GM21786 (cell line): ENCODE results near the gene SHB.
A peak's percentile ranks its signal among the peaks of the same experiment; 100 is the strongest.

Source experiments
- ATAC-seq: cut with Tn5 transposase; IDR thresholded peaks from one replicate; pipeline ENCODE4 v1.9.1; 2021; ENCODE audit not compliant: unreplicated experiment

The SHB gene

GRCh38 chr9:37994639-37995347 is 74.2 kb downstream of the SHB start:
- ATAC-seq, result peak; percentile 72

GRCh38 chr9:37992924-37993349 is 76.1 kb downstream of the SHB start:
- no peak for ATAC-seq

- no peak for ATAC-seq
Observed at GRCh38 chr9:37990404-37991015, 78.5 kb downstream of the SHB start.

GRCh38 chr9:37989701-37990100 is 79.3 kb downstream of the SHB start:
- no peak for ATAC-seq

- ATAC-seq, result no peak
Observed at GRCh38 chr9:37988602-37989001, 80.4 kb downstream of the SHB start.

GRCh38 chr9:37988041-37988440 is 81.0 kb downstream of the SHB start:
- no peak for ATAC-seq

- ATAC-seq, result no peak
Observed at GRCh38 chr9:37987467-37987981, 81.5 kb downstream of the SHB start.

GRCh38 chr9:37986771-37987258 is 82.2 kb downstream of the SHB start:
- no peak for ATAC-seq

GRCh38 chr9:37986001-37986400 is 83.0 kb downstream of the SHB start:
- ATAC-seq, result no peak

GRCh38 chr9:37984672-37985611 is 84.1 kb downstream of the SHB start:
- ATAC-seq, result no peak

GRCh38 chr9:37984278-37984671 is 84.8 kb downstream of the SHB start:
- no peak for ATAC-seq

GRCh38 chr9:37983381-37984067 is 85.5 kb downstream of the SHB start:
- no peak for ATAC-seq

GRCh38 chr9:37979844-37980243 is 89.2 kb downstream of the SHB start:
- no peak for ATAC-seq

GRCh38 chr9:37978983-37979382 is 90.0 kb downstream of the SHB start:
- no peak for ATAC-seq

- ATAC-seq, result no peak
Observed at GRCh38 chr9:37978481-37978864, 90.6 kb downstream of the SHB start.

GRCh38 chr9:37977851-37978480 is 91.1 kb downstream of the SHB start:
- ATAC-seq, result no peak

- ATAC-seq, result no peak
Observed at GRCh38 chr9:37976714-37977477, 92.1 kb downstream of the SHB start.

- no peak for ATAC-seq
Observed at GRCh38 chr9:37975639-37976038, 93.4 kb downstream of the SHB start.

- no peak for ATAC-seq
Observed at GRCh38 chr9:37974506-37975173, 94.4 kb downstream of the SHB start.
